Neuronal stem cell (in vitro differentiated cells): ENCODE results near the gene MAGED4B. TPM values are rescaled to one million over a fixed set of nuclear protein-coding genes. Genes with fewer than 3 reads are reported as not detected.

Source experiments
- DNase-seq: peaks from one replicate; pipeline ENCODE4 v3.0.0-alpha.2; 2013; ENCODE audit warnings: low spot score
- H2AFZ ChIP-seq: one replicate; pipeline ENCODE4 v1.6.1; 2013; ENCODE audit warnings: mild to moderate bottlenecking, low read length, inconsistent platforms
- H2AK5ac ChIP-seq: 2 replicates; pipeline ENCODE4 v1.6.1; 2013; ENCODE audit warnings: low read depth, mild to moderate bottlenecking, inconsistent platforms, low read length, moderate library complexity, mixed read lengths
- H2BK120ac ChIP-seq: 2 replicates; pipeline ENCODE4 v1.6.1; 2013; ENCODE audit warnings: low read depth, mild to moderate bottlenecking, inconsistent platforms, low read length, moderate library complexity, mixed read lengths
- H2BK12ac ChIP-seq: one replicate; pipeline ENCODE4 v1.6.1; 2013; ENCODE audit warnings: low read length, inconsistent platforms
- H2BK15ac ChIP-seq: 2 replicates; pipeline ENCODE4 v1.6.1; 2013; ENCODE audit warnings: mild to moderate bottlenecking, low read length, inconsistent platforms, mixed read lengths
- H2BK5ac ChIP-seq: one replicate; pipeline ENCODE4 v1.6.1; 2013; ENCODE audit warnings: inconsistent platforms, mild to moderate bottlenecking, low read length, moderate library complexity
- H3K14ac ChIP-seq: one replicate; pipeline ENCODE4 v1.6.1; 2013; ENCODE audit warnings: low read length, inconsistent platforms
- H3K18ac ChIP-seq: 2 replicates; pipeline ENCODE4 v1.6.1; 2013; ENCODE audit warnings: low read length, inconsistent platforms
- H3K23ac ChIP-seq: 2 replicates; pipeline ENCODE4 v1.6.1; 2013; ENCODE audit warnings: low read depth, mild to moderate bottlenecking, mixed read lengths, low read length, inconsistent platforms; ENCODE audit not compliant: poor library complexity
- H3K27ac ChIP-seq: replicated peaks from 3 replicates; pipeline ENCODE4 v1.5.1; 2013; ENCODE audit warnings: low read length, inconsistent platforms
- H3K27me3 ChIP-seq, 3 experiments: 2 replicates each; pipeline ENCODE4 v1.6.1; 2013; ENCODE audit warnings: low read length in 3 of 3, mild to moderate bottlenecking in 2 of 3, inconsistent platforms in 1 of 3, low read depth in 1 of 3, mixed read lengths in 1 of 3, moderate library complexity in 1 of 3; ENCODE audit not compliant: control insufficient read depth in 3 of 3, insufficient read depth in 3 of 3
- H3K36me3 ChIP-seq, 2 donors: replicated peaks in 1 of 2; 2 replicates each; pipeline ENCODE4 v1.6.1; 2013; ENCODE audit warnings: low read length in 2 of 2; ENCODE audit not compliant: control insufficient read depth in 2 of 2, insufficient read depth in 2 of 2
- H3K4ac ChIP-seq: 2 replicates; pipeline ENCODE4 v1.6.1; 2013; ENCODE audit warnings: inconsistent platforms, mild to moderate bottlenecking, low read length, moderate library complexity
- H3K4me1 ChIP-seq, 2 donors: 1 replicate in 1 of 2; 2 replicates in 1 of 2; pipeline ENCODE4 v1.6.1; 2013; ENCODE audit warnings: low read length in 2 of 2, low read depth in 1 of 2; ENCODE audit not compliant: control insufficient read depth in 2 of 2, insufficient read depth in 1 of 2
- H3K4me2 ChIP-seq: one replicate; pipeline ENCODE4 v1.6.1; 2013; ENCODE audit warnings: mild to moderate bottlenecking, low read length, inconsistent platforms; ENCODE audit not compliant: insufficient read depth, poor library complexity, severe bottlenecking
- H3K4me3 ChIP-seq, 2 donors: 2 replicates each; pipeline ENCODE4 v1.5.1; 2013; ENCODE audit warnings: low read length in 2 of 2, mild to moderate bottlenecking in 2 of 2, inconsistent platforms in 1 of 2, moderate library complexity in 1 of 2
- H3K79me1 ChIP-seq: one replicate; pipeline ENCODE4 v1.6.1; 2013; ENCODE audit warnings: low read depth, mild to moderate bottlenecking, inconsistent platforms, low read length, moderate library complexity
- H3K9ac ChIP-seq: one replicate; pipeline ENCODE4 v1.6.1; 2013; ENCODE audit warnings: mild to moderate bottlenecking, low read depth, low read length, inconsistent platforms; ENCODE audit not compliant: poor library complexity
- H3K9me3 ChIP-seq, 2 donors: replicated peaks in 1 of 2; 2 replicates each; pipeline versions ENCODE3 to v1.6.1; 2013; ENCODE audit warnings: low read length in 2 of 2, mild to moderate bottlenecking in 2 of 2, inconsistent platforms in 1 of 2, low read depth in 1 of 2, mixed read lengths in 1 of 2, moderate library complexity in 1 of 2; ENCODE audit not compliant: control insufficient read depth in 2 of 2, insufficient read depth in 1 of 2
- H4K8ac ChIP-seq: one replicate; pipeline ENCODE4 v1.6.1; 2013; ENCODE audit warnings: low read depth, mild to moderate bottlenecking, inconsistent platforms, low read length, moderate library complexity
- H4K91ac ChIP-seq: one replicate; pipeline ENCODE4 v1.6.1; 2013; ENCODE audit warnings: low read length, low read depth, mild to moderate bottlenecking, inconsistent platforms; ENCODE audit not compliant: poor library complexity
- WGBS, 2 donors: extraction: QIAGEN DNeasy Blood & Tissue Kit; methylation state at CpG; one replicate each; pipeline ENCODE4 v1.1.7; 2013; ENCODE audit warnings: missing lambda C conversion rate in 2 of 2, mixed read lengths in 1 of 2; ENCODE audit not compliant: insufficient read length in 2 of 2, insufficient replicate concordance in 1 of 2; ENCODE audit errors: extremely low coverage in 2 of 2; 5-methylcytosine and 5-hydroxymethylcytosine counted together
- small RNA-seq: library from polyadenylated mRNA; stranded (forward); fragments of <200 nt; extraction: miRNeasy Mini kit (QIAGEN cat#:217004); gene quantifications from one replicate; pipeline ENCODE3, GENCODE V24; 2013; ENCODE audit not compliant: insufficient read depth

The MAGED4B gene

DNA sequence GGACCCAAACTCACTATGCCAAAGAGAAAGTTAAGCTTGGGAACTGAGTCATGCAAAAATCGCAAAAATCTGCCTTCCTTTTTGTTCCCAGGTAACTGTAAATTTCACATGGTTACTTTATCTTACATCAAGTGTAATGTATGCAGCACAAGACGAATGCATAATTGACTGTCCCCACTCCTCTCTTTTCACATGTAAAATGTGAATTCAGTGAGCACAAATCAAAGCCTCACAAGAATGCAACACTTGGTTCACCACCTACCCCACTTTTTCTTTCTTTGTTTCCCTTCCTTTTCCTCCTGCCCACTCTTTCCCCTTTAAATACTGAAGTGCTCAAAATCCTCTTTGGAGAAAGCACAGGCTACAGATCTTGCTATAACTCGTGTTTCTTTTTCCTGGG is 53.2 kb downstream of the MAGED4B start:
- Histone ChIP-seq H3K4me2 (no peak overlapping the region), H3K4ac (no peak overlapping the region), H2BK120ac (no peak overlapping the region), H3K14ac (no peak overlapping the region), H4K8ac (no peak overlapping the region), H3K9me3 (no peaks in the 10 kb centered on the region), H2BK15ac (no peak overlapping the region), H2AFZ (no peak overlapping the region), H4K91ac (no peak overlapping the region), H3K4me3 (no peak overlapping the region), H2AK5ac (no peak overlapping the region), H3K18ac (no peak overlapping the region), H3K27ac (no peak overlapping the region), H3K36me3 (no peaks in the 10 kb centered on the region), H3K4me1 (peaks cover 0 to 2% of the 10 kb centered on the region in 2 donors), H3K27me3 (peaks cover 0 to 6% (median 0%) of the 10 kb centered on the region in 3 experiments), H3K79me1 (no peaks in the 10 kb centered on the region), H3K9ac (no peak overlapping the region), H2BK5ac (no peak overlapping the region), H3K23ac (no peak overlapping the region), H2BK12ac (no peak overlapping the region)
- DNase-seq, result no peak
- no CpG with 5 or more reads among the region's 3 CpGs for WGBS, 2 donors

Small RNA genes within 50 kb of the gene (small RNA-seq; reads per million reads assigned to genes)
- not detected for gene SNORA11E
